Measurements from ENCODE around the gene SLC22A9. TPM values are rescaled to one million over a fixed set of nuclear protein-coding genes. Genes with fewer than 3 reads are reported as not detected.
"Not testable (repeated sequence)": the region's sequence is repeated elsewhere in the genome, so short reads cannot be mapped to it uniquely, and the experiment has no call there.

SLC22A9 gene
- total and polyA plus RNA-seq, 2 of the 4 experiments (the other 2 are of a cell fraction) = not detected

DNA sequence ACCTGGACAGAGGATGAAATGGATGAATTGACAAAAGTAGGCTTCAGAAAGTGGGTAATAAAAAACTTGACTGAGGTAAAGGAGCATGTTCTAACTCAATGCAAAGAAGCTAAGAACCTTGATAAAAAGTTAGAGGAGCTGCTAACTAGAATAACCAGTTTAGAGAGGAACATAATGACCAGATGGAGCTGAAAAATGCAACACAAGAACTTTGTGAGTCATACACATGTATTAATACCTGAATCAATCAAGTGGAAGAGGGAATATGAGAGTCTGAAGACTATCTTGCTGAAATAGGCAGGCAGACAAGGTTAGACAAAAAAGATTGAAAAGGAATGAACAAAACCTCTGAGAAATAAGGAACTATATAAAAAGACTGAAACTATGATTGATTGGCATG is 47.9 kb upstream of the SLC22A9 start:
- H3K9ac ChIP-seq (ENCODE audit: low read depth, low read length) = no peak overlapping the region
- H3K36me3 ChIP-seq (ENCODE audit: control insufficient read depth, insufficient read depth, low read length) = no peaks in the 10 kb centered on the region
- dilution Hi-C loops (cut with HindIII; ENCODE audit: low sequenced_read_pairs, unreplicated experiment) (no loop called here), in situ Hi-C loops (cut with MboI; ENCODE audit: low sequenced_read_pairs) (no loop called here), intact Hi-C loops (cut with micrococcal nuclease) (no loop called here)
- H3K27ac ChIP-seq (ENCODE audit: insufficient read depth, low read length) = no peak overlapping the region
- H3K79me1 ChIP-seq (ENCODE audit: low read depth in 1 of 2, low read length in 2 of 2) = no peaks in the 10 kb centered on the region
- H2BK5ac ChIP-seq (ENCODE audit: low read depth, low read length, poor library complexity, severe bottlenecking) = no peak overlapping the region
- no peak overlapping the region for H4K8ac ChIP-seq (ENCODE audit: low read depth in 2 of 2, low read length in 2 of 2)
- H2BK20ac ChIP-seq (ENCODE audit: low read depth, low read length) = no peak overlapping the region
- H4K91ac ChIP-seq (ENCODE audit: insufficient read depth, low read depth, low read length) = no peak overlapping the region
- ATAC-seq (ENCODE audit: low read depth) = no peak
- TF ChIP-seq SMC3 (IDR thresholded peaks at IDR 0.05; ENCODE audit: low read depth, low read length) (no peak), RFX5 (IDR thresholded peaks at IDR 0.05; ENCODE audit: low read depth, low read length) (no peak), MAFK (IDR thresholded peaks at IDR 0.05; ENCODE audit: low read depth, low read length) (no peak), RAD21 (IDR thresholded peaks at IDR 0.05; ENCODE audit: low read length) (no peak)
- TF ChIP-seq, protein P1, sequence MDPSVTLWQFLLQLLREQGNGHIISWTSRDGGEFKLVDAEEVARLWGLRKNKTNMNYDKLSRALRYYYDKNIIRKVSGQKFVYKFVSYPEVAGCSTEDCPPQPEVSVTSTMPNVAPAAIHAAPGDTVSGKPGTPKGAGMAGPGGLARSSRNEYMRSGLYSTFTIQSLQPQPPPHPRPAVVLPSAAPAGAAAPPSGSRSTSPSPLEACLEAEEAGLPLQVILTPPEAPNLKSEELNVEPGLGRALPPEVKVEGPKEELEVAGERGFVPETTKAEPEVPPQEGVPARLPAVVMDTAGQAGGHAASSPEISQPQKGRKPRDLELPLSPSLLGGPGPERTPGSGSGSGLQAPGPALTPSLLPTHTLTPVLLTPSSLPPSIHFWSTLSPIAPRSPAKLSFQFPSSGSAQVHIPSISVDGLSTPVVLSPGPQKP (IDR thresholded peaks at IDR 0.05; ENCODE audit: borderline replicate concordance, low read depth, low read length) = no peak
- TF ChIP-seq, protein P2, sequence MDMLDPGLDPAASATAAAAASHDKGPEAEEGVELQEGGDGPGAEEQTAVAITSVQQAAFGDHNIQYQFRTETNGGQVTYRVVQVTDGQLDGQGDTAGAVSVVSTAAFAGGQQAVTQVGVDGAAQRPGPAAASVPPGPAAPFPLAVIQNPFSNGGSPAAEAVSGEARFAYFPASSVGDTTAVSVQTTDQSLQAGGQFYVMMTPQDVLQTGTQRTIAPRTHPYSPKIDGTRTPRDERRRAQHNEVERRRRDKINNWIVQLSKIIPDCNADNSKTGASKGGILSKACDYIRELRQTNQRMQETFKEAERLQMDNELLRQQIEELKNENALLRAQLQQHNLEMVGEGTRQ (IDR thresholded peaks at IDR 0.05; ENCODE audit: low read depth, low read length) = no peak
- H3K9me1 ChIP-seq (ENCODE audit: insufficient read depth, low read length) = no peaks in the 10 kb centered on the region
- no TSS peak for BruUV-seq (replicated peaks)
- no peak overlapping the region for H2BK15ac ChIP-seq (ENCODE audit: low read depth, low read length)
- ChIA-PET POLR2A (ENCODE audit: unreplicated experiment) (no interaction called here), CTCF (no interaction called here)
- no peak overlapping the region for H3K14ac ChIP-seq (replicated peaks; ENCODE audit: low read depth, low read length)
- no peak for DNase-seq
- no peak overlapping the region for H3K56ac ChIP-seq (ENCODE audit: extremely low read depth, insufficient read depth, low read length)
- no peak overlapping the region for H3K18ac ChIP-seq (ENCODE audit: low read depth, low read length)
- no peaks in the 10 kb centered on the region for H3K9me3 ChIP-seq (ENCODE audit: control insufficient read depth, insufficient read depth, low read length)
- no peak overlapping the region for H2AK5ac ChIP-seq (ENCODE audit: low read depth, low read length)
- no peak overlapping the region for H3K23ac ChIP-seq (ENCODE audit: low read depth, low read length)
- H3K4me2 ChIP-seq (ENCODE audit: low read depth, low read length) = no peak overlapping the region
- no peaks in the 10 kb centered on the region for H3K4me1 ChIP-seq (ENCODE audit: control insufficient read depth, insufficient read depth, low read length)
- H2BK120ac ChIP-seq (ENCODE audit: low read depth, low read length) = no peak overlapping the region
- no peak overlapping the region for H3K4ac ChIP-seq (ENCODE audit: low read depth, low read length)
- no peak overlapping the region for H3K4me3 ChIP-seq (ENCODE audit: insufficient read depth, low read depth, low read length)
- H3K27me3 ChIP-seq (ENCODE audit: control insufficient read depth, insufficient read depth, low read length) = no peaks in the 10 kb centered on the region
- no peak overlapping the region for H2AK9ac ChIP-seq (replicated peaks; ENCODE audit: low read depth, low read length, poor library complexity)
- H2AFZ ChIP-seq (replicated peaks; ENCODE audit: low read length, poor library complexity) = no peak overlapping the region
- no peaks in the 10 kb centered on the region for H4K20me1 ChIP-seq (ENCODE audit: insufficient read depth, low read length)
- no peak overlapping the region for H4K5ac ChIP-seq (ENCODE audit: low read depth, low read length)

DNA sequence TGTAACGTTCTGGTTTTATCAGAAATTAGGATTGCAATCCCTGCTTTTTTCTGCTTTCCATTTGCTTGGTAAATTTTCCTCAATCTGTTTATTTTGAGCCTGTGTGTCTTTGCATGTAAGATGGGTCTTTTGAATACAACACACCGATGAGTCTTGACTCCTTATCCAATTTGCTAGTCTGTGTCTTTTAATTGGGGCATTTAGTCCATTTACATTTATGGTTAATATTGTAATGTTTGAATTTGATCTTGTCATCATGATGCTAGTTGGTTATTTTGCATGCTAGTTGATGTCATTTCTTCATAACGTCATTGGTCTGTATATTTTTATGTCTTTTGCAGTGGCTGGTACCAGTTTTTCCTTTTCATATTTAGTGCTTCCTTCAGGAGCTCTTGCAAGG is 34.5 kb upstream of the SLC22A9 start:
- H3K18ac ChIP-seq (ENCODE audit: low read depth, low read length); H2AFZ ChIP-seq (replicated peaks; ENCODE audit: low read length, poor library complexity); H3K9me1 ChIP-seq (ENCODE audit: insufficient read depth, low read length); H3K23ac ChIP-seq (ENCODE audit: low read depth, low read length); H4K20me1 ChIP-seq (ENCODE audit: insufficient read depth, low read length); H2BK20ac ChIP-seq (ENCODE audit: low read depth, low read length); H3K79me1 ChIP-seq (ENCODE audit: low read depth in 1 of 2, low read length in 2 of 2); dilution Hi-C loops (cut with HindIII; ENCODE audit: low sequenced_read_pairs, unreplicated experiment); H3K9me3 ChIP-seq (ENCODE audit: control insufficient read depth, insufficient read depth, low read length); POLR2A ChIA-PET (ENCODE audit: unreplicated experiment); H2BK120ac ChIP-seq (ENCODE audit: low read depth, low read length); H3K4ac ChIP-seq (ENCODE audit: low read depth, low read length); DNase-seq; H3K14ac ChIP-seq (replicated peaks; ENCODE audit: low read depth, low read length); H2AK5ac ChIP-seq (ENCODE audit: low read depth, low read length); CTCF ChIA-PET; H3K36me3 ChIP-seq (ENCODE audit: control insufficient read depth, insufficient read depth, low read length); H3K9ac ChIP-seq (ENCODE audit: low read depth, low read length); H2BK15ac ChIP-seq (ENCODE audit: low read depth, low read length); H2AK9ac ChIP-seq (replicated peaks; ENCODE audit: low read depth, low read length, poor library complexity); H4K5ac ChIP-seq (ENCODE audit: low read depth, low read length); H3K4me1 ChIP-seq (ENCODE audit: control insufficient read depth, insufficient read depth, low read length); H4K91ac ChIP-seq (ENCODE audit: insufficient read depth, low read depth, low read length); BruUV-seq (replicated peaks); H2BK5ac ChIP-seq (ENCODE audit: low read depth, low read length, poor library complexity, severe bottlenecking); H3K4me3 ChIP-seq (ENCODE audit: insufficient read depth, low read depth, low read length); intact Hi-C loops (cut with micrococcal nuclease); in situ Hi-C loops (cut with MboI; ENCODE audit: low sequenced_read_pairs); H3K4me2 ChIP-seq (ENCODE audit: low read depth, low read length); H3K27ac ChIP-seq (ENCODE audit: insufficient read depth, low read length); H3K56ac ChIP-seq (ENCODE audit: extremely low read depth, insufficient read depth, low read length); ATAC-seq (ENCODE audit: low read depth); H3K27me3 ChIP-seq (ENCODE audit: control insufficient read depth, insufficient read depth, low read length); H4K8ac ChIP-seq (ENCODE audit: low read depth in 2 of 2, low read length in 2 of 2): not testable (repeated sequence)
- WGBS, 2 experiments (ENCODE audit: extremely low coverage in 2 of 2, insufficient read length in 1 of 2) = 14% methylated on average over 1 of the region's 3 CpGs; no CpG with 5 or more reads in 1 of the 2 experiments
